ENCODE data around the gene RAI2.

RAI2 gene

DNA sequence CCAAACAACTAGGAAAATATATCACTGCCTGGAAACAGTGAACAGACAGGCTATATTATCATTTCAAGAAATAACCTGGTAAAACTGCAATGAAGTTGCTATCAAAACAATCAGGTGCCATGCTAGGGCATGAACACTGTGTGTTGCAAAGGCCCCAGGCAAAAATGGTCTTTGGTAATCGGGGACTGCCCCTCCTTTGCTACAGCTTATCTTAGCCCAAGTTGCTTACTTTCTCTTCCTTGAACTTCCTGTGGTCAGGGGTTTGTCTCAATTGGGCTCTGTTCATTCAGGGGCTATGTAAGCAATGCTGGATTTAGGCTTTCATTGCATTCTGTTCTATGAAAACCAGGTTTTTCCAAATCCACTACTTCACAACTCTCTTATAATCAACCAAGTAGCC is 93.4 kb downstream of the RAI2 start:
- no peak overlapping the region for H3K4me3 ChIP-seq (ENCODE audit: control insufficient read depth, low read depth, low read length)
- no peak for DNase-seq (ENCODE audit: low read depth)
- TF ChIP-seq, protein P1, sequence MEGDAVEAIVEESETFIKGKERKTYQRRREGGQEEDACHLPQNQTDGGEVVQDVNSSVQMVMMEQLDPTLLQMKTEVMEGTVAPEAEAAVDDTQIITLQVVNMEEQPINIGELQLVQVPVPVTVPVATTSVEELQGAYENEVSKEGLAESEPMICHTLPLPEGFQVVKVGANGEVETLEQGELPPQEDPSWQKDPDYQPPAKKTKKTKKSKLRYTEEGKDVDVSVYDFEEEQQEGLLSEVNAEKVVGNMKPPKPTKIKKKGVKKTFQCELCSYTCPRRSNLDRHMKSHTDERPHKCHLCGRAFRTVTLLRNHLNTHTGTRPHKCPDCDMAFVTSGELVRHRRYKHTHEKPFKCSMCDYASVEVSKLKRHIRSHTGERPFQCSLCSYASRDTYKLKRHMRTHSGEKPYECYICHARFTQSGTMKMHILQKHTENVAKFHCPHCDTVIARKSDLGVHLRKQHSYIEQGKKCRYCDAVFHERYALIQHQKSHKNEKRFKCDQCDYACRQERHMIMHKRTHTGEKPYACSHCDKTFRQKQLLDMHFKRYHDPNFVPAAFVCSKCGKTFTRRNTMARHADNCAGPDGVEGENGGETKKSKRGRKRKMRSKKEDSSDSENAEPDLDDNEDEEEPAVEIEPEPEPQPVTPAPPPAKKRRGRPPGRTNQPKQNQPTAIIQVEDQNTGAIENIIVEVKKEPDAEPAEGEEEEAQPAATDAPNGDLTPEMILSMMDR (IDR thresholded peaks at IDR 0.05; ENCODE audit: control insufficient read depth, insufficient read depth, low read depth, low read length, missing control alignments) = no peak

DNA sequence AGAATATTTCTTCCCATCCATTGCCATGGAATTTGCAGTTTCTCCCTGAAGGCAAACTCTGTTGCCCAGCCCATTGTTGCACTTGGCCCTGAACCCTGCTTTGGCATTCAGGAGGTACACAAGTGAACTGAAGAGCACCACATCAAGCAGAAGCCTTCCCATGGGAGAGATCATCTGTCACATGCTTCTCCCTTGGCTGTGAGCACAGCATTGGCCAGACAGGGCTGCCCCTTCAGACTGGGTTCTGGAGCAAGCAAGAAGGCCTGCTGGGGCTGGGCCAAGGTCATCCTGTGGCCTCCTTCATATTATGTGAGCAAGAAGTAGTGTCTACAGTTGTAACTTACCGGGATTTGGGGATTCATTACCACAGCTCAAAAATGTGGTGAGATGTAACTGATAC is 101.1 kb downstream of the RAI2 start:
- H3K4me3 ChIP-seq (ENCODE audit: control insufficient read depth, low read depth, low read length) = no peak overlapping the region
- no peak for DNase-seq (ENCODE audit: low read depth)
- TF ChIP-seq, protein P1 (IDR thresholded peaks at IDR 0.05; ENCODE audit: control insufficient read depth, insufficient read depth, low read depth, low read length, missing control alignments) = no peak

DNA sequence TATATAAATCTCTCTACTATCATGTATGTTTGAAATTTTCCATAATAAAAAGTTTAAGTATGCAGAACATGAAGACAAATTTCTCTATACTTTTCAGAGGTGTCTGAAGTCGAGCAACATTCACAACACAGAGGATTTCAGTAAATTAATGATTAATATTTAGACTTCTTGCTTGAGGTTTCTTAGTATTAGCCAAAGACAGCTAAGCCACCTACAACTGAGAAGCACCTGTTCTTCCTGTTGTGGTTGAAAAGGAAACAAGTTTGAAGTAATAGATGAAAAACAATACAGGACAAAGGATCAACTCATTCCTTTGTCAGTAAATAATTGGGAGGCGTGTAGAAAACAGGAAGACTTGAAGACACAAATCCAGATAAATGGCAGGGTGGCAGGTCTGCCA is 102.7 kb downstream of the RAI2 start:
- TF ChIP-seq, protein P1 (IDR thresholded peaks at IDR 0.05; ENCODE audit: control insufficient read depth, insufficient read depth, low read depth, low read length, missing control alignments) = no peak
- no peak for DNase-seq (ENCODE audit: low read depth)
- H3K4me3 ChIP-seq (ENCODE audit: control insufficient read depth, low read depth, low read length) = no peak overlapping the region

DNA sequence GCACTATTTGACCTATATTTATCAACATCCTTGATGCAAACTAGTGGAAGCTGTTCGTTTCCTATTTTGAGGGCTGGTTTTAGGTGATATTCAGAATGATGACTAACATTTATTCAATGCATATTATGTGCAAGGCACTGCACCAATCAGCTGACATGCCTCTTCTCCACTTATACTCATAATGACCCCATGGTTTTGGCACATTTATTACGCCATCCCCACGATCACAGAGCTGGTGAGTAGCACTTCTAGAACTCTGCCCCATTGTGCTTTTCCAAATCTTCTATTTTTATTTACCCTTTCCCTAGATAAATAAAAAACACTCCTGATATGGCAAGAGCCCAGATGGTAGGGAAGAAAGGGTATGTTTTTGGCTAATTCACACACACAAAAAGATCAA is 110.7 kb downstream of the RAI2 start:
- TF ChIP-seq, protein P1 (IDR thresholded peaks at IDR 0.05; ENCODE audit: control insufficient read depth, insufficient read depth, low read depth, low read length, missing control alignments) = no peak
- no peak for DNase-seq (ENCODE audit: low read depth)
- no peak overlapping the region for H3K4me3 ChIP-seq (ENCODE audit: control insufficient read depth, low read depth, low read length)
